ENCODE results near the gene SOHLH2. TPM values are rescaled to one million over a fixed set of nuclear protein-coding genes. Genes with fewer than 3 reads are reported as not detected.

SOHLH2 gene
- total RNA-seq, 1 donor: 1.6 TPM

- no peak for DNase-seq (ENCODE audit: low read depth)
- TF ChIP-seq CTCF (IDR thresholded peaks at IDR 0.05; ENCODE audit: insufficient read depth, low read length): no peak
- H3K4me3 ChIP-seq (ENCODE audit: low read depth, low read length): no peak overlapping the region
Measured at GRCh38 chr13:36251017-36251416, 36.7 kb upstream of the SOHLH2 start.

- DNase-seq (ENCODE audit: low read depth): no peak
- no peak for TF ChIP-seq CTCF (IDR thresholded peaks at IDR 0.05; ENCODE audit: insufficient read depth, low read length)
- no peak overlapping the region for H3K4me3 ChIP-seq (ENCODE audit: low read depth, low read length)
Measured at GRCh38 chr13:36248700-36249099, 34.3 kb upstream of the SOHLH2 start.

DNA sequence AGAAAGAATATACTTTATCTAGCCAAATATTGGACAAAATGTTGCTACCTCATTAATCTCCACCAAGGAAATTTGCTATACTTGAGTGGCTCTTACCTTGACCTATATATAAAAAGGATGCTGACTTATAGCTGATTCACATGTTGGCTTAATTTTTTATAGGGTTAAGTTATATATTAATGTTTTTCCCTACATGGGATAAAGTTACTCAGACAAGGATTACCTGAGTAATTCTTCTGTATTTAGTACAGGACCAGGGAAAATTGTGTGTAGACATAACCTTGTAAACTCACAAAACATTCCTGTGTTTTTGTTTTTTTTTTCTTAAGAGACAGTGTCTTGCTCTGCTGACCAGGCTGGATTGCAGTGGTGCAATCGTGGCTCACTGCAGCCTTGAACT, 30.6 kb upstream of the SOHLH2 start:
- no peak for DNase-seq (ENCODE audit: low read depth)
- no peak overlapping the region for H3K4me3 ChIP-seq (ENCODE audit: low read depth, low read length)
- no peak for TF ChIP-seq CTCF (IDR thresholded peaks at IDR 0.05; ENCODE audit: insufficient read depth, low read length)

DNA sequence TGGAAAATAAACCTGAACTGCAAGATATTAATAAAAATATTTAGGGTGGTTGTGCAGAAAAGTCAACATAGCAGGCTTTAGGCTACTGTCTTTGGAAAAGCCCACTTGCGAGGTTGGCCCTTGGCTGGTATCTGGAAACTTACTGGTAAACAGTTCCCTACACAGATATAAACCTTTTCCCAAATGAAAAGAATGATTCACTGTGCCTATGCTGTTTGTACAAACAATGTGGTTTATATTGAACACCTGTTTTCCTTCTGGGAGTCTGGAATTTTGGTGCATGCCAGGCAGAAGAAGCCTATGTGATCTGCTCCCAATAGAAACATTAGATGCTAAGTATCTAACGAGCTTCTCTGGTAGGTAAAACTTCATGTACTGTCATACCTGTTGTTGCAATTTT, 29.7 kb upstream of the SOHLH2 start:
- H3K4me3 ChIP-seq (ENCODE audit: low read depth, low read length): no peak overlapping the region
- no peak for TF ChIP-seq CTCF (IDR thresholded peaks at IDR 0.05; ENCODE audit: insufficient read depth, low read length)
- no peak for DNase-seq (ENCODE audit: low read depth)

DNA sequence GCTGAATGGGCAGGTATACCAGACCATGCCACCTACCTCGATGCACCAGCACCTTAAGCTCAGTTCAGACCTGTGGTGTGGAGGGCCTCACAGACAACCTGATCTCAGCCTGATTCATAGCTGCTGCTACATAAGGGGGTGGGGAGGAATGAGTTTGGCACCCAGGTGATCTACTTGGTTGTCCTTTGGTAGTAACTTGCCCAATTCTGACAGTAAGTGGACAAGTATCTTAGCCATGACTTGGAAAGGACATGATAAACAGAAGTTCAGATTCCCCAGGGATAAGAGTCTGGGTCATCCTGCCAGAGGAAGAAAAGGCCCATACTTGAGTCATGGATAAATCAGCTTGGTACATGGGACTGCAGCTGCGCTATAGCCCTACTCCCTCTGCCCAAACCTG, 28.4 kb upstream of the SOHLH2 start:
- no peak overlapping the region for H3K4me3 ChIP-seq (ENCODE audit: low read depth, low read length)
- TF ChIP-seq CTCF (IDR thresholded peaks at IDR 0.05; ENCODE audit: insufficient read depth, low read length): no peak
- no peak for DNase-seq (ENCODE audit: low read depth)

DNA sequence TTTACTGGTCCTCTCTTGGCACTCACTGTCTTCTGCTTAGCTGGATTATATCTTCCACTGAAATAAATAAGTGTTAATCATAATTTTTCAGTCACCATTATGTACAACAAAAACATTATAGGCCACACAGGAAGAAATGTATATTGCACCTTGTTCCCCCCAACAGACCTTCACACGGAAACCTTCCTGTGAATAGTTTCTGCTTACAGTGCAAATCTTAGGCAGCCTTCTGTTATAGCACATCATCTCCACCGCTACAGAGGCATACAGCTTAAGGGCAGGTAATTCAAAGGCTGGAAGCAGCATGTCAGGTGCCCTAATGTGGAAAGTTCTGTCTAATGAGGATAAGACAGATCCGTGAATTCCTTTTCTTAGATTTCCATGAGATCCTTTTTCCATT, 16.9 kb upstream of the SOHLH2 start:
- H3K4me3 ChIP-seq (ENCODE audit: low read depth, low read length): no peak overlapping the region
- no peak for DNase-seq (ENCODE audit: low read depth)
- no peak for TF ChIP-seq CTCF (IDR thresholded peaks at IDR 0.05; ENCODE audit: insufficient read depth, low read length)

- TF ChIP-seq CTCF (IDR thresholded peaks at IDR 0.05; ENCODE audit: insufficient read depth, low read length): no peak
- DNase-seq (ENCODE audit: low read depth): no peak
- no peak overlapping the region for H3K4me3 ChIP-seq (ENCODE audit: low read depth, low read length)
Measured at GRCh38 chr13:36224730-36225129, 10.4 kb upstream of the SOHLH2 start.

Measured in fibroblast of the aortic adventitia (primary cell).